PC-9 (cell line): ENCODE results near the gene PVALEF. TPM values are rescaled to one million over a fixed set of nuclear protein-coding genes. Genes with fewer than 3 reads are reported as not detected.
"Not testable (repeated sequence)": the region's sequence is repeated elsewhere in the genome, so short reads cannot be mapped to it uniquely, and the experiment has no call there.

Experiments used
- BruUV-seq: library from RNA; stranded (reverse); fragments of 400-500 nt; replicated peaks from 2 replicates; lab custom pipeline; 2021; lab: Mats Ljungman, UMichigan
- CTCF ChIA-PET: fragments of 300-600 bp; sonication (Branson Sonifier 250); formaldehyde crosslinking; loops from one replicate; lab custom pipeline; 2022; ENCODE audit warnings: antibody characterized with exemption; lab: Charles Lee
- POLR2A ChIA-PET: fragments of 300-600 bp; sonication (Branson Sonifier 250); formaldehyde crosslinking; loops from one replicate; lab custom pipeline; 2022; ENCODE audit warnings: antibody characterized with exemption; ENCODE audit not compliant: unreplicated experiment; lab: Charles Lee
- DNase-seq, 2 experiments: peaks; one replicate each; pipeline versions ENCODE4 v3.0.0 to v3.0.0-alpha.2; 2015 to 2022; ENCODE audit warnings: mixed read lengths in 1 of 2
- H2AFZ ChIP-seq: fragments of 200-600 bp; sonication (generic); 2 replicates; pipeline ENCODE4 v1.8.1; 2017; ENCODE audit warnings: antibody characterized with exemption
- H3F3A ChIP-seq: fragments of 200-600 bp; sonication (generic); 2 replicates; pipeline ENCODE4 v1.8.1; 2017; ENCODE audit warnings: antibody characterized with exemption, mild to moderate bottlenecking, low read depth; ENCODE audit not compliant: insufficient read depth
- H3K27ac ChIP-seq: fragments of 200-600 bp; sonication (generic); 2 replicates; pipeline ENCODE4 v1.6.1; 2016; ENCODE audit warnings: mixed run types
- H3K27me3 ChIP-seq: fragments of 200-600 bp; sonication (generic); 2 replicates; pipeline ENCODE4 v1.6.1; 2016; ENCODE audit warnings: low read depth, mixed run types; ENCODE audit not compliant: insufficient read depth
- H3K36me3 ChIP-seq: fragments of 200-600 bp; sonication (generic); 2 replicates; pipeline ENCODE4 v1.6.1; 2016; ENCODE audit warnings: low read depth, mixed run types
- H3K4me1 ChIP-seq: fragments of 200-600 bp; sonication (generic); replicated peaks from 2 replicates; pipeline ENCODE4 v1.6.1; 2016; ENCODE audit warnings: mixed run types; ENCODE audit not compliant: insufficient read depth
- H3K4me2 ChIP-seq: fragments of 200-600 bp; sonication (generic); 2 replicates; pipeline ENCODE4 v1.6.1; 2017; ENCODE audit warnings: mixed run types
- H3K4me3 ChIP-seq: fragments of 200-600 bp; sonication (generic); 2 replicates; pipeline ENCODE4 v1.6.1; 2016; ENCODE audit warnings: mixed run types
- H3K79me2 ChIP-seq: fragments of 200-600 bp; sonication (generic); 2 replicates; pipeline ENCODE4 v1.6.1; 2017; ENCODE audit warnings: low read depth, mixed run types
- H3K9me2 ChIP-seq: fragments of 200-600 bp; sonication (generic); 2 replicates; pipeline ENCODE4 v1.8.1; 2017; ENCODE audit warnings: mild to moderate bottlenecking; ENCODE audit not compliant: insufficient read depth
- H3K9me3 ChIP-seq: fragments of 200-600 bp; sonication (generic); 2 replicates; pipeline ENCODE4 v1.8.1; 2016; ENCODE audit warnings: low read depth; ENCODE audit not compliant: insufficient read depth
- H4K20me1 ChIP-seq: fragments of 200-600 bp; sonication (generic); 2 replicates; pipeline ENCODE4 v1.8.1; 2017; ENCODE audit not compliant: insufficient read depth
- CTCF ChIP-seq: fragments of 200-600 bp; sonication (generic); conservative IDR thresholded peaks from 2 replicates; pipeline ENCODE4 v1.6.1; 2017; ENCODE audit warnings: mixed run types, antibody characterized with exemption, mild to moderate bottlenecking, moderate library complexity
- EZH2 ChIP-seq: fragments of 200-600 bp; sonication (generic); IDR thresholded peaks from 2 replicates; pipeline ENCODE4 v1.8.0; 2017; ENCODE audit warnings: antibody characterized with exemption, low read depth
- intact Hi-C: fragments of 100-400 bp; cut with micrococcal nuclease; formaldehyde crosslinking; loops from one replicate; pipeline ENCODE4 v1.10.0; 2022; ENCODE audit not compliant: unreplicated experiment
- total RNA-seq: library from RNA; stranded (reverse); gene quantifications from 2 replicates; pipeline ENCODE4 v1.2.3, GENCODE V29; 2021

The PVALEF gene
- total RNA-seq, 1 experiment from 2014 or later = not detected

GRCh38 chr17:81223762-81224130 is 58.4 kb downstream of the PVALEF start:
- peak overlapping the region; percentile 85 for H3K4me2 ChIP-seq
- peak overlapping the region; percentile 52; the same call in 1 of the 2 replicates for H3K4me3 ChIP-seq
- 0 out of 2 replicates have a peak, but pooled peaks cover 9% of the 10 kb centered on the region for H3K4me1 ChIP-seq
- intact Hi-C loops = loop anchor here (5.0 kb wide), 2 partner anchors 221 to 236 kb away; no protein-coding TSS in a partner anchor
- TF ChIP-seq CTCF = no peak
- no peak for TF ChIP-seq EZH2
- H4K20me1 ChIP-seq = no peaks in the 10 kb centered on the region
- H3K36me3 ChIP-seq = no peaks in the 10 kb centered on the region
- H3K27me3 ChIP-seq = no peaks in the 10 kb centered on the region
- no peaks in the 10 kb centered on the region; the same call in 1 of the 2 replicates for H3F3A ChIP-seq
- no peaks in the 10 kb centered on the region for H3K9me2 ChIP-seq
- BruUV-seq = TSS peak; percentile 63
- peak overlapping the region; percentile 86 for H2AFZ ChIP-seq
- H3K27ac ChIP-seq = no peak overlapping the region
- ChIA-PET CTCF (no interaction called here), POLR2A (no interaction called here)
- H3K79me2 ChIP-seq = no peaks in the 10 kb centered on the region
- DNase-seq = no peak
- H3K9me3 ChIP-seq = no peaks in the 10 kb centered on the region

- H3K79me2 ChIP-seq, H3K4me3 ChIP-seq, H3K27ac ChIP-seq, H2AFZ ChIP-seq, POLR2A ChIA-PET, H3K9me3 ChIP-seq, intact Hi-C loops, CTCF ChIA-PET, H3K9me2 ChIP-seq, BruUV-seq, H3K27me3 ChIP-seq, H3K4me2 ChIP-seq, H3F3A ChIP-seq, H3K36me3 ChIP-seq, DNase-seq, H3K4me1 ChIP-seq, H4K20me1 ChIP-seq: not testable (repeated sequence)
Measured at GRCh38 chr17:81227630-81228029, 62.3 kb downstream of the PVALEF start.

GRCh38 chr17:81228420-81228819 is 63.1 kb downstream of the PVALEF start:
- H3K4me3 ChIP-seq = no peak overlapping the region
- POLR2A ChIA-PET = interaction anchor here (0.6 kb wide), 1 partner anchor 214 kb away, joined by 6 read pairs; no protein-coding TSS in a partner anchor
- no peaks in the 10 kb centered on the region for H3K27me3 ChIP-seq
- no peaks in the 10 kb centered on the region for H4K20me1 ChIP-seq
- no peaks in the 10 kb centered on the region; the same call in 1 of the 2 replicates for H3F3A ChIP-seq
- no peaks in the 10 kb centered on the region for H3K9me3 ChIP-seq
- H3K9me2 ChIP-seq = no peaks in the 10 kb centered on the region
- no peak overlapping the region for H3K4me2 ChIP-seq
- no TSS peak for BruUV-seq
- no peak overlapping the region for H3K27ac ChIP-seq
- no peak for DNase-seq
- H3K79me2 ChIP-seq = no peaks in the 10 kb centered on the region
- CTCF ChIA-PET = no interaction called here
- H2AFZ ChIP-seq = no peak overlapping the region
- 0 out of 2 replicates have a peak, but pooled peaks cover 3% of the 10 kb centered on the region for H3K4me1 ChIP-seq
- TF ChIP-seq CTCF = no peak
- TF ChIP-seq EZH2 = no peak
- H3K36me3 ChIP-seq = no peaks in the 10 kb centered on the region
- intact Hi-C loops = no loop called here
